GM18511 (cell line): ENCODE measurements around the gene CHMP4A.
A peak's percentile ranks its signal among the peaks of the same experiment; 100 is the strongest.

ENCODE experiments used
- ATAC-seq: cut with Tn5 transposase; IDR thresholded peaks from one replicate; pipeline ENCODE4 v1.9.1; 2021; ENCODE audit warnings: mild to moderate bottlenecking, moderate library complexity; ENCODE audit not compliant: unreplicated experiment

The CHMP4A gene

DNA sequence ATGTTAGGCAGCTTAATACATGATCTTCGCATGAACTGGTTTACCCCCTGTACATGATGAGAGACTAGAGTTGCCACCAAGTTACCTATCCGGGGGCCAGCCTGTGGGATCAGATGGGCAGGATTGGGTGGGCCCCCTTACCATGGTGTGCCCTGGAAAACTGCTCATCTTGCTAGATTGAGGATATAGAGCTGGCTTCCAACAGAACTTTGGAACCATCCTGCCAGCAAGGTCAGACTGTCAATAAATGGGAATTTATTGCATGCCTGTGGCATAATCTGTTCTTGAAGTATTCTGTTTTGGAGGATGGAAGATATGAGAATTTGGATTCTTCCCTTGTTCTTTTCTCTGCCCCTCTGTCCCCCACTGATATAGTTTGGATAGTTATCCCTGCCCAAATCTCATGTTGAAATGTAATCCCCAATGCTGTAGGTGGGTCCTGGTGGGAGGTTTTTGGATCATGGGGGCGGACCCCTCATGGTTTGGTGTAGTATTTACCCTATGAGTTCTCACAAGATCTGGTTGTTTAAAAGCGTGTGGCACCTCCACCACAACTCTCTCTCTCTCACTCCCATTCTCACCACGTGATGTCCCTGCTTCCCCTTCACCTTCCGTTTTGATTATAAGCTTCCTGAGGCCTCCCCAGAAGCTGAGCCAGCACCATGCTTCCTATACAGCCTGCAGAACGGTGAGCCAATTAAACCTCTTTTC is 14.3 kb downstream of the CHMP4A start:
- no peak for ATAC-seq

DNA sequence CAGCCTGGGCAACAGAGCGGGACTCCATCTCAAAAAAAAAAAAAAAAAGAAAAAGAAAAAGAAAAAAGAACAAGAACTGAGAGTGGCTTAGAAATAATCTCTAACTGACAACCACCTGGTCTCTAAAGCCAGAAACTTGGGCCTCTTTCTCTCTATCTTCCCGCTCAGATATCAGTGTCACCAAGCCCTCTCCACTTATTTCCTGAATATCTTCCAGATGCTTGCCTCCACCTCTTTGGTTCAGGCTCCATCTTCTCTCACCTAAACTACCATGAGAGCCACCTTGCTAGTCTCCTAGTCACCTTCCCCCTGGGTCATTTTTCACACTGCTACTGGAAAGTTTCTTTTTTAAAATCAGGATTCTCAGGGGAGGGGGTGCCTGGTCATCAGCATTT is 16.2 kb downstream of the CHMP4A start:
- no peak for ATAC-seq

DNA sequence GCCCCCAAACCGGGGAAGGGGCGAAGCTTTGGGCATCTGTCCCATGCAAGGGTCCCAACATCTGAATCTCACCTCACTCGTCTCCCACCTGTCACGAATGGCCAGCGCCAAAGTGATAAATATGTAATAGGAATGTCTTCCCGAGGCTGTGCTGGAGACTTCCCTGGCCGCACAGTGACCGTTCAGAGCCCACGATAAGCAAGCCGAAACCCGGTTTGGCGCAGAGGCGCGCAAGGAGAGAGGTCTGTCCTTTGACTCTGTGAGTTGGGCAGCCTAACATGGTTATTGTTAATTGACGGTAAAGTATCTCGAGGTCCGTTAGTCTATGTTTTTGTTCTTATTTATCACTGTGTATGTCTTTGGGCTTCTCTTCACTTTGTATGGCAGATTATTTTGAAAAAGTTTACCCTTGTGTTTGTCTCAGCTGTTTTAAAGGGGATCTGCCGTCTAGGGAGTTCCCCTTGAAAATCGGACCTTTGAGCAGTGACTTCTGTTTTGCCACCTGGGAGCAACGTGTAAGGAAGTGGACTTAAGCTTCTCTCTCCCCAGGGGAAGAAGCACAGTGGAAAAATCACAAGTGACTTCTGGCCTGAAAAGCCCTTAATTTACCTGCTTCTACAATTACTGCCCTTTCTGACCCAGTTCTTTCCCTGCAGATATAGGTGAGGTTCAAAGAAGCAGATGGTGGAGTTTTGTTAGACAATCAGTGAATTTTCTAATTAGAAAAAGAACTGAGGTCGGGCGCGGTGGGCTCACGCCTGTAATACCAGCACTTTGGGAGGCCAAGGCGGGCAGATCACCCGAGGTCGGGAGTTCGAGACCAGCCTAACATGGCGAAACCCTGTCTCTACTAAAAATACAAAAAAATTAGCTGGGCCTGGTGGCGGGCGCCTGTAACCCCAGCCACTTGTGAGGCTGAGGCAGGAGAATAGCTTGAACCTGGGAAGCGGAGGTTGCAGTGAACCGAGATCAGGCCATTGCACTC is 16.9 kb downstream of the CHMP4A start:
- ATAC-seq = peak; percentile 28

DNA sequence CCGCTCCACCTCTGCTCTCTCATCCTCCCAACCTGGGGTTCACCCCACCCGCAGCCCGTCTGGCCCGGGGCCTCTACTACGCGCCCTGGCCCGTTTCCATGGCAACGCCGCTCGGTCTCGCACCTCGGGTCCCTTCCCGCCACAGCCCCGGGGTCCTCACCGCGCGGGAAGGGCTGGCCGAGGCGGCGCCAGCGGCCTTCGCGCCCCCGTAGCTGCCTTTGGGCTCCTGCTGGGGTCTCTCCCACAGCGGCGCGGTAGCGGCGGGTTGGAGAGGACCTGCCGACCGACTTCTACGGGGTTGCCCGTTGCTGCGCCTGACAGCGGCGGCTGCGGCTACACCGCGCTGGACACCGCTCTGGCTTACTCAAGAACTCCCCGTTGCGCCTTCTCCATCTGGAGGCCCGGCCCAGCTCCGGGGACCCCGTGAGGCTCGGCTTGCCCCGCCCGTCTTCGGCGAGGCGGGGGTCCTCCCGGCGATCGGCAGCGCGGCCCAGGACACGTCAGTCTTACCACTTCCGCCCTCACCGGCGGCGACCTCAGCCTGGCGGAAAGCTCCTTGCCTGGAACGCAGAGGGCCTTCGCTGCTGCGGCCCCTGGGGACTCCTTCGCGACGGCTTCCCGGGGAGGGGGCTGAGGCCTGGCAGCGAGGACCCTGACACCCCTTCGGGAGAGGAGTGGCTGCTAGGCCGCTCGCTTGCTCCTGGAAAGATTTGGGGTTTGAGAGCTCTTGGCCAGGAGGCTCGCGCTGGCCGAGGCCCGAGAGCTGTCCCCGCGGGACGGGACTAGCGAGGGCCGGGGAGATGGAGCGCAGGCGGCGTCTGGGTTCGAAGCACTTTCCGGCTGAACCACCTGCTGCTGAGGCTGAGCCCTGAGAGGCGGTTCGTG is 17.9 kb downstream of the CHMP4A start, which contains the start of gene TM9SF1:
Gene TM9SF1, minus strand, starts transcription at position 256 of the 885 bp plus-strand sequence. CDS start 422 bp downstream, outside the sequence.
- ATAC-seq = peak; percentile 90

DNA sequence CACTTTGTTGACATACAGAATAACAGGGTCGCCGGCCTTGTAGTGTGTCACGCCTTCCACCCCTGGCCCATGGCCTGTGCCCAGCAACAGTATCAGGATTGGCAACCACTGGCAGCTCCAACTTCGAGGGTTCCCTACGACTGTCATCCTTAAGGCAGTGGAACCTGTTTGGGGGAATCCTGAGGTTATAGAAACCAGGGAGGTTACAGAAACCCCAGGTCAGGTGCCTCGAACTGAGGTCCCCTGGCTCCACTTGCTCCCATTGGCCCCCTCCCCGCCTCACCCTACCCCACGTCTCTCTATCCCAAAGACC is 18.5 kb downstream of the CHMP4A start:
- no peak for ATAC-seq

DNA sequence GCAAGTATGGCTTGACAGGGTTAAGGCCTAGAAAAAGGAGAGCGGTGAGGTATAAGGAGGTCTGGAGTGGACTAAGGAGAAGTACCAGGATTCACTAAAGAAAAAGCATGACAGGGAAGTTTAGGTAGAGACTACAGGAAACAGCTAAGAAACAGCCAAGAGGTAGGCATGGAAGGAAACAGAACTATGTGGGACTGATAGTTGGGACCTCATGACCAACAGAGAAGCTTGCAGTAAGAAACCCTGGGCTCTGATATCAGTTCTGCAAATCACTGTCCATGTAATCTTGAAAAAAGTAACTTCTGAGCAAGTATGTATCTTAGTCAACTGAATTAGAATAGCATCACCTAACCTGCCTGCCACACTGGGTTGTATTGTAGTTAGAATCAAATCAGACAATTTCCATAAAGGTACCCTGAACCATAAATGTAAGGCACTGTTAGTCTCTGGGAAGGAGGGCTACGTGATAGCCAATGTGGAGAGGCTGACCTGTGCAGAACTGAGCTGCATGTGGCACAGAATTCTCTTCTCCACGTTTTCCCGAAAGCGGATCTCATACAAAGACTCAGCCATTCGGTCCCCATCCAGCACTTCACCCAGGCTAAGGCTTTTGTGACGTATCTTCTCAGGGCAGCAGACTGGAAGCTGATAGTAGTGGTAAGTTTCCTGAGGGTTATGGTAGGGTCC is 19.0 kb downstream of the CHMP4A start:
- ATAC-seq = no peak

DNA sequence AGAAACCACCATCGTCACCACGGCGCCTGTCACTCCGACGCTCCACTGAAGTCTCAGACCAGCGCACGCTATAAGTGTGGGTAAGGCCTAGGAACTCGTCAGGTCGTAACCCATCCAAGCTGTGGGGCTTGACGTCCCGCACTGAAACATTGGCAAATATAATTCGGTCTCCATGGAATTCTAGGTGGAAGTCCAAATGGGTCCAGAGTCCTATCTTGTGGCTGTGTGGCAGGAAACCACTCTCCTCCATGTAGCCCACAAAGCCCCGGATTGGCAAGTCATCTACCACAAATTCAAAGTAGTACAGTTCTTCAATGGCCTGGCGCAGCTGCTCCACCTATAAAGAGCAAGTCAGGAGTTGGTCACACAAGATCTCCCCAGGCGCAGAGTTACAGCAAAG is 20.4 kb downstream of the CHMP4A start:
- ATAC-seq = no peak

DNA sequence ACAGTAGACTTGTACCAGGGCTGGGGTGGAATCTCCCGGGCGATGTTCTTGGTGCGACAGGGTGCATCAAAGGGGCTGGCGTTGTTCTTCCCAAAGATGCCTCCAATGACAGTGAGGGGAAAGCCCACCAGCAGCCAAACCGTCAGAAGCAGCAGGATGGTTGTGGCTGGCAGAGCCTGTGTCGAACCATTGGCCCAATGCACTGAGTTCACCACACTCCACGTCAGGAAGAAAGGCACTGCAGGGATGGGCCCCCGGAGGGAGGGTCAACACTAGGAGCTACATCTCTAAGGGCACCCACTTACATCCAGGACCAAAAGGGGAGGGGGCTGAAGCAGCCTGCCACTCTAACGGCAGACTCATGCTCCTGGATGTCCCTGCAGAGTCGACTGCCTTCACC is 22.9 kb downstream of the CHMP4A start:
- no peak for ATAC-seq

DNA sequence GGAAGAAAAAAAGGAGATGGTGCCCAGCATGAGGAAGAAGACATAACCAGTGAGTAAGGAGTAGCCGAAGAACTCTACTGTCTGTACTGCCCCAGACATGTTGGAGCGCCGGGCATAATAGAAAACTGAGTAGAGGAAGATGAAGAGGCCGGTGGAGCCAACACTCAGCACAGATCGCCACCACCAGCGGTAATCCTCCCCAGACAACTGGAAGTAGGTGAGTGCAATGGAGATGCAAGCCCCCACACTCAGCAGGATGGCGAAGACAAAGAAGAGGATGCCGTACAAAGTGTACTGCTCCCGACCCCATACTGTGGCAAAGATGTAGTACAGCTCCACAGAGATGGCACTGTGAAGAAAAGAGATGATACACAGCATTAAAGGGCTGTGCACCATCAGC is 23.8 kb downstream of the CHMP4A start:
- no peak for ATAC-seq

DNA sequence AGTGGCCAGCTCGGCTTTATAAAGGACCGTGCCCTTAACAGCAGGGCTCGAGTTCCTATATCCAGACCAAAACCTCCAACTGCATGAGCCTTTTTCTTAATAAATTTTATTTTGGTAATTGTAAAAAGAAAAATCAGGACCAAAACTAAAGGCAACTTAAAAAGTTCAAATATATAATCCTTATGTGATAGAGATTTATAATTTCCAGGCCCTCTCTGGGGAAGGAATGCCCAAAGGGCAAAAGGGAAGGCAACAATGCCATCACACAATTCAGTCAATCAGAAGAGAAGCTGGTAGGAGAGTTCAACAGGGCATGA is 24.3 kb downstream of the CHMP4A start:
- ATAC-seq = no peak

DNA sequence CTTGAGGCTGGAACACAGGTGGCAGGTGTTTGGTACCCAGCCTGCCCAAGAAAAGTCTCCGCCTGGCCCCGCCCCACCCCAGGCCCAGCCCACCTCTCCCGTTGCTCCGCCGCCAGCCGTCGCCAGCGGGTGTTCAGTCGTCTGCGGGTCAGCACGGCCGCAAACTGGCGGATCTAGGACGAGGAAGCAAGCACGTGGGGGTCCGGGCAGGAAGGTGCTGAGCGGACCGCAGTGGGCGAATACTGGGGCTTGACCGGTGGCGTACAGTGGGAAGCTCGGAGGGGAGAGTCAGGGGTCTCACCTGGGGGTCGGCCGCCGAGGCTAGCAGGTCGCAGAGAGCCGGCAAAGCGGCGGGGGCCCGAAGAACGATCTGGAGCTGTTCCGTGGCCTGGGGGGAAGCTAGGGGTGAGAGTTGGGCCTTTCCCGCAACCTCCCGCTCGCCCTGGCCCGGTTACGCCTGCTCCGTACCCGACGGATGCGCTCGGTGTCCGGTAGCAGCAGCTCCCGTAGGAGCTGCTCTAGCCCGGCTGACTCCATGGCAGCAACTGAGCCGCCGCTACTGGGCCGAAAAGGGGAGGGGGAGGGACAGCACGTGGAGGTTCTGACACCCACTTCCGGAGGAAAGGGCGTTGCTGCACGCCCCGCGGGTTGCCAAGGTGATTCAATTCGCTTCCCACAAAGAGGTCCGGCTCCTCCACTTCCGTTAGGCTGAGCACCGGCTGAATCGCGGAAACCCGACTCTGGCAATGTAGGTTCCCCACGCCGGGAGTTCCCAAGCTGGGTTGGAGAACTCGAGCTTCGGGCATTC is 24.8 kb downstream of the CHMP4A start, which contains the start of gene IPO4:
Gene IPO4, minus strand, starts transcription at position 566 of the 808 bp plus-strand sequence. Its CDS starts 29 bp downstream, at position 537.
- ATAC-seq = peak; percentile 94

DNA sequence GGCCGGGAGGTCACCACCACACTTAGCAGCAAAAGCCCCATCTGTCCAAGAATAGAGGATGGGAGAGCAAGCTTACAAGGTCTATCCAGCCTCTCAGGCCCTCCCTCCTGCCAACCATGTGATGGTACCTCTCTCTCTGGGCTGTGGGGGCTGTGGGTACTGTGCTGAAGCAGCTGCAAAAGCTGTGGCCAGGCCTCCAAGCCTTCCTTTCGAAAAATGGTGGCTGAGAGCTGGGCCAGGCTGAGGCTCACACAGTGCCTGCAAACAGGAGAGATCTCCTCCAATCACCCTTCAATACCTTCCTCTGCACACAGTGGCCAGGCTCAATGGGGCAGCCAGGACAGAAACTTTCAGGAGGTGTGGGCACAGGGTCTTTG is 25.8 kb downstream of the CHMP4A start:
- ATAC-seq = no peak

DNA sequence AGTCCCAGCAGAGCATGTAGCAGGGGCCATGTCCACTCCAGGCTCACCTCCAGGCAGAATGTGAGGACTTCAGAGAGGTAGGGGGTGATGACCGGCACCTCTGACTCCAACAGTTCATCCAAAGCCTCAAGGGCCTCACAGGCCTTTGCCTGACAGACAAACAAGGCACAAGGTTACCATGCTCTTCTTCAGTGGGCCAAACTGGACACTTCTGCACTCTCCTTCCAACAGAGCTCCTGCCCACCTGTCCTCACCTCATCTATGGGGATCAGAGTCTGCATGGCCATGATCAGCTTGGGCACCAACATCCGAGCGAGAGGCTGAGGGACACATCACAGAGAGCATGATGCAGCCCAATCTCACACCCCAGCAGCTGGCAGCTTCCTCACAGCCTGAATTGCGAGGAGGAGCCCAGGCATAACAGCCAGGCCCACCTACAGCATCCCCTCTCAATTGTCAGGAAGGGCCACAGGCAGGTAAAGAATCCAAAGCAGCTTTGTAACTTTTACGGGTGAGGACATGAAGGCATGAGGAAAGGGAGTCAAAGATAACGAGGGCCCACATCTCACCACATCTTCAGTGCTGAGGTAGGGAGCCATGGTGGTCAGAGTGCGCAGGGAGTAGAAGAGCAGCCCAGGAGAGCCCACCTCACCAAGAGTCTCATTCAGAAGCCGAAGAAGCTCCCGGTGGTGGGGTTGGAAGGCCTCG is 26.3 kb downstream of the CHMP4A start:
- ATAC-seq = no peak

DNA sequence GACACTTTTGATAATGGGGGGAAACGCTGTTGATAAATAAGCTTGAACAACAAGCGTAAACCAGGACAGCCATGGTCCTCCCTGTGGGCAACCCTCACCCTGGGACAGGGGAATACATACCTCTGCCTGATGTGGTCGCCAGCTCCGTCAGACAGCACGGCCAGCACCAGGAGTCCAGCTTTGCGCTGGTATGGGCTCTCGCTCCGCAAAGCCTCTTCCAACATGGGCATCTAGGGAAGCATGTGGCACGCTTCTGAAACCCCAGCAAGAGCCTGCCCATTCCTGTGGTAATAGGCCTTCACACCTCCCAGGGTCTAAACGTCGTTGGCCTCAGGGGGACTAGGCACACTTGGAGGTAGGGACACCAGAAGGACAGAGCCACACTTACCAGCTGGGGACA is 27.5 kb downstream of the CHMP4A start:
- no peak for ATAC-seq

DNA sequence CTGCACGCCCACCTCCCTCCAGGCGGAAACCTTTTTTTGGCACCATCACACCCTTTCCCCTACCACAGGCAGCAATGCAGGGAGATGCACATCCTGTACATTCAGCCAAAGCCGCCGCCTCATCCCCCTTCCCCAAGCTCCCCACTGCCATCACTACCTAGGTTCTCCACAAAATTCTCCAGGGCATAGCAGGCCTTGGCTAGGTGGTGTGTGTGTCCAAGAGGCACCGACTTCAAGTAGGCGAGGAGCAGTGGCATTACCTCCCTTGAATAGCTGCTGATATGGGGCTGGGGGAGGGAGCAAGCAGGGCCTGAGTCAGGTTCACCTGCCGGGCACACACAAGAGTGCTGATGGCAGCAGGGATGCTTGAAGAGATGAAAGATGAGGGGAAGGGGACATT is 28.3 kb downstream of the CHMP4A start:
- no peak for ATAC-seq

DNA sequence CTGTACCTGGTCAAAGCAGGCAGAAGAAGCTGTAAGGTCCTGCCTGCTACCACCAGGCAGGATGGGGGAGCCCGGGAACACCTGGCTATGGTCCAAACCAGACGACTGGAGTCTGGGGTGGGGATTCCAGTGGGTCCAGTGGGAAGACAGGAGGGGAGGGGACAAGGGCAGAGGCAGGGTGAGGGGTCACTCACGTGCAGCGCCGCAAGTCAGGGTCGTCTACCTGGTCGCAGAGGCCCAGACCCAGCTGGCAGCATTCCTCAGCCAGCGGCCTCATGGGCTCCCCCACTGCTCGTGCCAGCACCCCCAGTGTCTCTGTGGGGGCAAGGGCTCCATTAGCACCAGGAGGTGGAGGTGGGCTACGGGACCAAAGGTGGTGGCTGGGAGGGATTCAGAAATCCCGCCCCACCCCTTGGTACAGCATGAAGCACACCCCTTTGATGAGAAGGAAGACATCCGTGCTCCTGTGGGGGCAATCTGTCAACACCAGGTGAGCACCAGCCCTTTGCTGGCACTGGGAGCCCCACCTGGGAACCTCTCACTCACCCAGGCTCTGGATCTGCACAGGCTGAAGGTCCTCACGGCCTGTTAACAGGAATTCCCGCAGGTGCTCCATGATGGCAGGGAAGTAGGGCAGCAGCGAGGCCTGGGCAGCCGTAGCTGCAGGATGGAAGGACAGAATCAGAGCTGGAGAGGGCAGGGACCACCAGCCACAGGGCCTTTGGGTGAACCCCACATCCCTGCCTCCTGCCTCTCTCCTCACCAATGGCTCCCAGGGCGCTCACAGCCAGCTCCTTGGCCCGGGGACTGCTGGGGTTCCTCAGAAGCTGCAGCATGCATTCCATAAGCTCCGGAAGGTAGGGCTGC is 29.0 kb downstream of the CHMP4A start:
- no peak for ATAC-seq

DNA sequence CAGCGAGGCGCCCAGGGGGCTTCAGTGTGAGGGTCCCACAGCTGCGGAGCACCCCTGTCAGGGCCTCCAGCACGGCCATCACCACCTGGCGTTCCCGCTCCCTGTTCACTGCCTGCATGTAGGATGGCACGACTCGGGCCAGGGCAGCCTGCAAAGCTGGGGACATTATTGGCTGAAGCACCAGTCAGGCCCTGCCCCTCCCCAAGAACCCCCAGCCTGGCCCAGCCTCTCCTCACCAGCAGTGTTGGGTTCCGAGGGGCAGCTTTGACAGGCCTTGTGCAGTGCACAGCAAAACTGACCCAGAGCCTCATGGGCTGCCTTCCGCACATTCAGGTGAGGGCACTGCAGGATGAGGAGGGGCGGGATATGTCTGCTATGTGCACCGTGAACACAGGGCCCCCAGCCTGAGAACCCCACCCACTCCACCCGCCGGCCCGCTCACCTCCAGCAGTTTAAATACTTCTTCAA is 30.2 kb downstream of the CHMP4A start:
- no peak for ATAC-seq
